Measurements from ENCODE around the gene CCDC70. TPM values are rescaled to one million over a fixed set of nuclear protein-coding genes. Genes with fewer than 3 reads are reported as not detected.
A peak's percentile ranks its signal among the peaks of the same experiment; 100 is the strongest.

CCDC70 gene
- total RNA-seq, 1 experiment from 2014 or later, result not detected

- POLR2A ChIA-PET (ENCODE audit: unreplicated experiment), result no interaction called here
- H2AFZ ChIP-seq (ENCODE audit: low read length), result no peak overlapping the region
- H3K9ac ChIP-seq (ENCODE audit: low read length), result no peak overlapping the region
- H4K20me1 ChIP-seq (ENCODE audit: low read length), result no peaks in the 10 kb centered on the region
- H3K4me1 ChIP-seq (ENCODE audit: insufficient read depth, low read length), result peaks cover 44% of the 10 kb centered on the region
- BruUV-seq (replicated peaks), result no TSS peak
- no peaks in the 10 kb centered on the region for H3K27me3 ChIP-seq (ENCODE audit: low read length)
- TF ChIP-seq EZH2 (IDR thresholded peaks at IDR 0.05; ENCODE audit: low read length, unreplicated experiment), result no peak
- no peak for TF ChIP-seq EZH2phosphoT487 (IDR thresholded peaks at IDR 0.05; ENCODE audit: borderline replicate concordance, low read length)
- TF ChIP-seq, protein P1, sequence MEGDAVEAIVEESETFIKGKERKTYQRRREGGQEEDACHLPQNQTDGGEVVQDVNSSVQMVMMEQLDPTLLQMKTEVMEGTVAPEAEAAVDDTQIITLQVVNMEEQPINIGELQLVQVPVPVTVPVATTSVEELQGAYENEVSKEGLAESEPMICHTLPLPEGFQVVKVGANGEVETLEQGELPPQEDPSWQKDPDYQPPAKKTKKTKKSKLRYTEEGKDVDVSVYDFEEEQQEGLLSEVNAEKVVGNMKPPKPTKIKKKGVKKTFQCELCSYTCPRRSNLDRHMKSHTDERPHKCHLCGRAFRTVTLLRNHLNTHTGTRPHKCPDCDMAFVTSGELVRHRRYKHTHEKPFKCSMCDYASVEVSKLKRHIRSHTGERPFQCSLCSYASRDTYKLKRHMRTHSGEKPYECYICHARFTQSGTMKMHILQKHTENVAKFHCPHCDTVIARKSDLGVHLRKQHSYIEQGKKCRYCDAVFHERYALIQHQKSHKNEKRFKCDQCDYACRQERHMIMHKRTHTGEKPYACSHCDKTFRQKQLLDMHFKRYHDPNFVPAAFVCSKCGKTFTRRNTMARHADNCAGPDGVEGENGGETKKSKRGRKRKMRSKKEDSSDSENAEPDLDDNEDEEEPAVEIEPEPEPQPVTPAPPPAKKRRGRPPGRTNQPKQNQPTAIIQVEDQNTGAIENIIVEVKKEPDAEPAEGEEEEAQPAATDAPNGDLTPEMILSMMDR (conservative IDR thresholded peaks at IDR 0.05; ENCODE audit: low read depth, low read length), result no peak
- peak overlapping the region; percentile 36 for H3K27ac ChIP-seq (ENCODE audit: low read length)
- peaks cover 9% of the 10 kb centered on the region for H3F3A ChIP-seq (ENCODE audit: low read length, unreplicated experiment)
- H3K79me2 ChIP-seq (ENCODE audit: low read length), result no peaks in the 10 kb centered on the region
- no peaks in the 10 kb centered on the region for H3K9me2 ChIP-seq (replicated peaks; ENCODE audit: low read length)
- intact Hi-C loops (cut with micrococcal nuclease), result loop anchor here (5.0 kb wide), 1 partner anchor 39 kb away; no protein-coding TSS in a partner anchor
- CTCF ChIA-PET, result no interaction called here
- ATAC-seq (peak; percentile 27), DNase-seq (peak; percentile 84)
- peak overlapping the region; percentile 38 for H3K4me2 ChIP-seq (ENCODE audit: low read length)
- H3K4me3 ChIP-seq (ENCODE audit: low read length), result no peak overlapping the region
- H3K36me3 ChIP-seq (ENCODE audit: low read depth, low read length), result no peaks in the 10 kb centered on the region
- no peaks in the 10 kb centered on the region for H3K9me3 ChIP-seq (ENCODE audit: low read length)
These were observed 5.6 kb upstream of the CCDC70 start for GRCh38 chr13:51856027-51856736.

DNA sequence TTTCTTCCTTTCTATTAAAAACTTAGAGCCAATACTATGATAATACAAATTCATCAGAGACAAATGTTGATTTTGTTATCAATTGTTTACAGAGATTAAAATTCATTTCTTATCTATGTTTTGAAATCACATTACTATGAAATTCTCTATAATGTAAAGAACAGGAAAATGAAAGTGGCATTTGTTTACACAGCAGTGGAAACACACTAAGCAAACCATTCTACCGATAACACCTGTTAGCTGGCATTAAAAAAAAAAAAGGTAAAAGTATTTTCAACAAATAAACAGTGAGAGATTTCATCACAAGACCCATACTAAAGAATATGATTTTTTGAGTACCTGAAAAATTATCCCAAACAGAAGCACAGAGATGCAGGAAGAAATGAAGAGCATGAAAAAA is 4.8 kb upstream of the CCDC70 start:
- intact Hi-C loops (cut with micrococcal nuclease), result loop anchor here (5.0 kb wide), 1 partner anchor 40 kb away; no protein-coding TSS in a partner anchor
- ChIA-PET CTCF (no interaction called here), POLR2A (ENCODE audit: unreplicated experiment) (no interaction called here)
- Histone ChIP-seq H3F3A (ENCODE audit: low read length, unreplicated experiment) (peaks cover 9% of the 10 kb centered on the region), H3K9me3 (ENCODE audit: low read length) (no peaks in the 10 kb centered on the region), H3K4me2 (ENCODE audit: low read length) (peak overlapping the region; percentile 38), H3K4me3 (ENCODE audit: low read length) (no peak overlapping the region), H3K4me1 (ENCODE audit: insufficient read depth, low read length) (peaks cover 52% of the 10 kb centered on the region), H3K36me3 (ENCODE audit: low read depth, low read length) (no peaks in the 10 kb centered on the region), H3K27ac (ENCODE audit: low read length) (no peak overlapping the region), H4K20me1 (ENCODE audit: low read length) (no peaks in the 10 kb centered on the region), H2AFZ (ENCODE audit: low read length) (no peak overlapping the region), H3K79me2 (ENCODE audit: low read length) (no peaks in the 10 kb centered on the region), H3K9me2 (replicated peaks; ENCODE audit: low read length) (no peaks in the 10 kb centered on the region), H3K9ac (ENCODE audit: low read length) (no peak overlapping the region), H3K27me3 (ENCODE audit: low read length) (no peaks in the 10 kb centered on the region)
- TF ChIP-seq EZH2phosphoT487 (IDR thresholded peaks at IDR 0.05; ENCODE audit: borderline replicate concordance, low read length) (no peak), EZH2 (IDR thresholded peaks at IDR 0.05; ENCODE audit: low read length, unreplicated experiment) (no peak)
- TF ChIP-seq, protein P1 (conservative IDR thresholded peaks at IDR 0.05; ENCODE audit: low read depth, low read length), result no peak
- BruUV-seq (replicated peaks), result no TSS peak
- no peak for ATAC-seq
- DNase-seq, result peak; percentile 7
